NCI-H2171 (cell line): ENCODE results near the gene MS4A6A.
A peak's percentile ranks its signal among the peaks of the same experiment; 100 is the strongest.
"Not testable (repeated sequence)": the region's sequence is repeated elsewhere in the genome, so short reads cannot be mapped to it uniquely, and the experiment has no call there.

Experiments
- DNase-seq: peaks from one replicate; lab custom pipeline; 2025; lab: John Stamatoyannopoulos, UW

The MS4A6A gene

DNA sequence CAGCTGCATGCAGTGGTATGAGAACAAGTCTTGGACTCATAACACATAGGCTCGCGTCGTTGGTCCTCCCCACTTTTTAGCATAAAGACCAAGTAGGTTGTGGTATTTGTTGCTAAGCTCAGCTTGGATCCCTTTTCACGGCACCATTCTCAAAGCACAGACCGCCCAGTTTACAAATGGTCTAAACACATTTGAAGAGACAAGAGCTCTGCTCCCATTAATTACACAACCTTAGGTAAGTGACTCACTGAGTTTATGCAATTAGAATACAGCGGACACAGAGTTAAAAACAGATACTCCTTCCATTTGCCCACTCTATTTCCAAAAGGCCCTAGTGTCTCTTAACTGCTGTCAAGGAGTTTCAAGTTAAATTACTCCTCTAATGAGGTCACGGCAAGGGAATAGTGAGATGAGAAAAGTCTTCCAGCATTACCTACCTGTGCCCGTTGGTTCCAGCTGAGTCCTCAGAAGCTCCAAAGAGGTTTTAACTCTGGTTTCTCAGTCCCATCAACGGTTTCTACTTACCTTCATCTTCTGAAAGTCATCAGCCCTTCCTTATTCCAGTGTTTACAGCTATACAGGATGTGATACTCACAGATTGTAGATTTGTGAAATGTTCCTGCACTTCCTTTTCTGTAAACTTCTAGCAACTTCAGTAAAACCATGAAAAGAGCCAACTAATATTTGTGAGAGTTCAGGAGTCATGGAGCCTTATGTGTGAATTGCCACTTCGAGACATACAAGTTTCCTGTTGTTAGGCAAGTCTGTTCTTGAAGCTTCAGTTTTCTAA is at the start of gene MS4A6A:
MS4A6A (minus strand) TSS at position 543 of the 790 bp plus-strand sequence. CDS start 1,356 bp downstream, outside the sequence.
- DNase-seq, result no peak

- no peak for DNase-seq
Observed at GRCh38 chr11:60230681-60231080, 47.8 kb upstream of the MS4A6A start.

- no peak for DNase-seq
Observed at GRCh38 chr11:60222141-60222540, 39.3 kb upstream of the MS4A6A start.

DNA sequence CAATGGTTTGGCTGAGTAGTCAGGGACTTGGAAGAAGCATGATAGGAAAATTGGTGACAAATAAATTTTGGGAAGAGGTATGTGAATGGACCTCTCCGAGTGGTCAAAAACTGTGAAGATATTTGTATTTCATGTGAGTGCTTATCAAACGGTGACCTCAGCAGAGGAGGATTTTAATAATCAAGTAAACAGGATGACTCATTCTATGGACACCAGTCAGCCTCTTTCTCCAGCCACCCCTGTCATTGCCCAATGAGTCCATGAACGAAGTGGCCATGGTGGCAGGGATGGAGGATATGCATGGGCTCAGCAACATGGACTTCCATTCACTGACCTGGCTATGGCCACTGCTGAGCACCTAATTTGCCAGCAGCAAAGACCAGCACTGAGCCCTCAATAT is 38.8 kb upstream of the MS4A6A start:
- no peak for DNase-seq

- no peak for DNase-seq
Observed at GRCh38 chr11:60221181-60221580, 38.3 kb upstream of the MS4A6A start.

- DNase-seq, result no peak
Observed at GRCh38 chr11:60214386-60214785, 31.5 kb upstream of the MS4A6A start.

- DNase-seq, result no peak
Observed at GRCh38 chr11:60211206-60211605, 28.3 kb upstream of the MS4A6A start.

DNA sequence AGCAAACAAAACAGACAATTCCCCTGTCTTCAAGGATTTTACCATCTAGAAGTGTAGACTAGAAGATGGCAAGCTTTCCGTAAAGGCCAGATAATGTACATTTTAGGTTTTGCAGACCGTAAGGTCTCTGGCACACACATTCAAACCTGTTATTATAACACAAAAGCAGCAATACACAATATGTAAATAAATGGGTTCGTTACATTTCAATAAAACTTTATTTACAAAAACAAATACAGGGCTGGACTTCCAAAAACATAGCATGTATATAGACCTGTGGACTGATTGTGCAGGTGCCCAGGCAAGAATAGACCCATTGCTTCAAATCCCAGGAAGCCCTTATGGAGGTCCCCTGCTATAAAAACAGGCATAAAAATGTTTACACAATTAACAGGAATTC is 27.1 kb upstream of the MS4A6A start:
- DNase-seq, result no peak

DNA sequence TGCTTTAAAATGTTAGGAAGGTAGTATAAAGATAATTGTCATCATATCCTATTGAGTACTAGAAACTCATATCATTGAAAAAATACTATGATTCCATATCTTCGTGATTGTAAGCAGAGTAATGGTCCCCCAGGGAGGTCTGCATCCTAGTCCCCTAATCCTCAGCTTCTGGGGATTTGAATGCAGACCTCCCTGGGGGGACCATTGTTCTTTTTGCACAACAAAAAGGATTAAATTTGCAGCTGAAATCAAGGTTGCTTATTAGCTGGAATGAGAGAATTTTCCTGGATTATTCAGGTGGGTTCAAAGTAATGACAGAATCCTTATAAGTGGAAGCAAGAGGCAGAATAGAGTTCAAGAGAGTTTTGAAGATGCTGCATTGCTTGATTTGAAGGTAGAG is 26.1 kb upstream of the MS4A6A start:
- no peak for DNase-seq

- DNase-seq, result no peak
Observed at GRCh38 chr11:60208146-60208895, 25.4 kb upstream of the MS4A6A start.

GRCh38 chr11:60206616-60207015 is 23.7 kb upstream of the MS4A6A start:
- DNase-seq, result no peak

DNA sequence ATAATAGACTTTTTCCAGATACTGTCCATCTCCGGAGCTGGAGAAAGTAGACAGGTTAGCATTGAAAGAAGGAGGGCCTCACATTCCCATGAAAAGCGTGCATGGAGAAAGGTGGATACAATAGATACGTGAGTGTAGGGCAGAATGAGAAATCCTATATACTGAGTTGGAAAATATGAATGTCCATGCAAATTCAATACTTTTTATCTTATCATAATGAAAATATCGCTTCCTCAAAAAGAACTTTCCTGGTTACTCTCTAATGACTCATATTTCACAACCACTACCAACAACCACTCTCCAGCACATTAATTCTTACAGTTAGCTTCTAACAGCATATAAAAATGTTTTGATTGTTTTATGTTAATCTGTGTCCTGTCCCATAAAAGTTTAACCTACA is 22.0 kb upstream of the MS4A6A start:
- DNase-seq, result no peak

DNA sequence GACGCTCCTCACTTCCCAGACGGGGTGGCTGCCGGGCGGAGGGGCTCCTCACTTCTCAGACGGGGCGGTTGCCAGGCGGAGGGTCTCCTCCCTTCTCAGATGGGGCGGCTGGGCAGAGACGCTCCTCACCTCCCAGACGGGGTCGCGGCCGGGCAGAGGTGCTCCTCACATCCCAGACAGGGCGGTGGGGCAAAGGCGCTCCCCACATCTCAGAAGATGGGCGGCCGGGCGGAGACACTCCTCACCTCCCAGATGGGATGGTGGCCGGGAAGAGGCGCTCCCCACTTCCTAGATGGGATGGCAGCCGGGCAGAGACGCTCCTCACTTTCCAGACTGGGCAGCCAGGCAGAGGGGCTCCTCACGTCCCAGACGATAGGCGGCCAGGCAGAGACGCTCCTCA is 18.5 kb upstream of the MS4A6A start:
- not testable (repeated sequence) for DNase-seq

DNA sequence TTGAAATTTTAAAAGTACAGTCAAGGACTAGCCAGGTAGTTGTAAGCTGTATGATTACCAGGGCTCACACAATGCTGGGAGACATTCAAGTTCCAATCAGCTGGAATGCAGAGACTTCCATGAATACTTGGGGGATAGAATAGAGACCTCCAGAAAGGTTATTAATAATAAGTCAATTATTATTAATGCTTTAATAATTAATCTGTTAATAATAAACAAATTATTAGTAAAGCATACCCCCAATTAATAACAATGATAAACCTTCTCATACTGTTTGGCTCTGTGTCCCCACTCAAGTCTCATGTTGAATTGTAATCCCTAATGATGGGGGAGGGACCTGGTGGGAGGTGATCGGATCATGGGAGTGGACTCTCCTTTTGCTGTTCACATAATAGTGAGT is 14.6 kb upstream of the MS4A6A start:
- no peak for DNase-seq

DNA sequence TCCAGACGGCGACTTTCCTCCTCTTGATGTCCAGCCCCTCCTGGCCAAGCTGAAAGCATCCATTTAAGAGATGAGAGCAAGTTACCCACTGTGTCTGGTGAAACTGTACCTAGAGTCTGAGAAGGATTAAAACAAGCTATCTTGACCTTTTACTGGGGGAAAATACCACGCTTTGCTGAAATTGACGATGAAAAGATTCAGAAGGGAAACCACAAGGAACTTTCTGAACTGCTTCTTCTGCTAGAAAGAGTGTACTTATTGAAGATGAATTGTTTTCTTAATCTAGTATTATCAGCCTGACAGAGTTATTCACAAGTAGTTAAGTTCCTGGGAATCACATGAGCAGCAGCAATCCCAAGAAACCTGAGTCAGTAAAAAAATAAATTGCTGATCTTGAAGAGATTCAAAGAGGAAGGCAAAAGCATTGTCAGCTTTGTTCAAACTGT is 13.1 kb upstream of the MS4A6A start:
- DNase-seq, result no peak

GRCh38 chr11:60194511-60194910 is 11.6 kb upstream of the MS4A6A start:
- no peak for DNase-seq

- DNase-seq, result peak; percentile 20
Observed at GRCh38 chr11:60193687-60194433, 11.0 kb upstream of the MS4A6A start.

DNA sequence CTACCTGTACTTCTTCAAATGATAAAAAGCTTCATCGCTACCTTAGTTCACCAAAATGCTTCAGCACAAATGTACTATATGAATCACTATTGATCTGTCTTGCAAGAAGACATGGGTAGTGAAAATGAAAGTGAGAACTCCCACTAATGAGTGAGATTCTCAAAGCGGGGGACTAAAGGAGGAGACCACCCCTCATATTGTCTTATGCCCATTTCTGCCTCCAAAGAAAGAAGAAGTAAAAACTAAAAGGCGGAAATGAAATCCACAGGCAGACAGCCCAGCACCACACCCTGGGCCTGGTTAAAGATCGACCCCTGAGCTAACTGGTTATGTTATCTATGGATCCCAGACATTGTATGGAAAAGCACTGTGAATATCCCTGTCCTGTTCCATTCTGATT is 9.7 kb upstream of the MS4A6A start:
- not testable (repeated sequence) for DNase-seq

DNA sequence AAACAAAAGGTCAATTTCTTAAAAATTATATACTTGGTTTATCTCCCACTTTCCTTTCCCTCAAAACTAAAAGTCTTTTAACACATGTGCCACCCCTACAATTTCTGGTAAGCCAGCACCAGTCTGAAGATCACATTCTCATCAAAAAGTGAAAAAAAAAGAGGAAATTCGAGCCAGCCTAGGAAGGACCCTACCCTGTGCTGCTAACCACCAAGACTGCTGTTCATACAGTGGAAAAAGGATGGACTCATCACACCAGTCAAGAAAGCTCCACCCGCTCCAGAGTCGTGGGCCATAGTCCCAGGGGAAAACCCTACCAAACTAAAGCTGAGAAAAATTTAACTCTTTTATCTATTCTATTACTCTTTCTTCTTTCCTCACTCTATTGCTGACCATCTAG is 5.6 kb upstream of the MS4A6A start:
- not testable (repeated sequence) for DNase-seq

- DNase-seq, result not testable (repeated sequence)
Observed at GRCh38 chr11:60186128-60186527, 3.2 kb upstream of the MS4A6A start.

GRCh38 chr11:60185512-60185827 is 2.6 kb upstream of the MS4A6A start:
- DNase-seq, result not testable (repeated sequence)

GRCh38 chr11:60184824-60185511 is 2.1 kb upstream of the MS4A6A start:
- no peak for DNase-seq
